Pancreas (tissue), 10 donors: ENCODE measurements around the gene MAML1. TPM values are rescaled to one million over a fixed set of nuclear protein-coding genes. Genes with fewer than 3 reads are reported as not detected.
A peak's percentile ranks its signal among the peaks of the same experiment; 100 is the strongest.

ENCODE experiments used
- ATAC-seq, 4 donors: fragments of 200-7000 bp; cut with Tn5 transposase; one replicate each; pipeline versions ENCODE4 v1.8.0 to v1.9.1; 2020; ENCODE audit warnings: mild to moderate bottlenecking in 4 of 4, moderate library complexity in 4 of 4
- DNase-seq, 6 donors: peaks; one replicate each; pipeline ENCODE4 v3.0.0-alpha.2; 2020
- FAIRE-seq: peaks from 2 replicates; lab custom pipeline; 2012; peaks lifted over from hg19 to GRCh38; lab: Jason Lieb, UNC
- H3K27ac ChIP-seq, 4 donors: fragments of 200-600 bp; sonication (generic); 1 replicate in 3 of 4; 2 replicates in 1 of 4; pipeline versions ENCODE4 v1.5.0 to v1.8.0; 2020
- H3K27me3 ChIP-seq, 4 donors: fragments of 200-600 bp; one replicate each; pipeline ENCODE4 v1.8.0; 2021
- H3K36me3 ChIP-seq, 3 donors: fragments of 200-600 bp; sonication (generic) in 1 of 3; one replicate each; pipeline versions ENCODE4 v1.5.0 to v1.8.0; 2020 to 2021
- H3K4me1 ChIP-seq, 3 donors: fragments of 200-600 bp; one replicate each; pipeline ENCODE4 v1.8.0; 2021
- H3K4me3 ChIP-seq, 4 donors: fragments of 200-600 bp; sonication (generic) in 2 of 4; one replicate each; pipeline versions ENCODE4 v1.5.0 to v1.8.0; 2020 to 2021
- H3K9me3 ChIP-seq, 4 donors: fragments of 200-600 bp; one replicate each; pipeline ENCODE4 v1.8.0; 2021
- WGBS, 2 donors: extraction: QIAGEN DNeasy Blood & Tissue Kit; methylation state at CpG; one replicate each; pipeline ENCODE4 v1.1.7; 2013; 5-methylcytosine and 5-hydroxymethylcytosine counted together
- intact Hi-C, 3 donors: fragments of 100-400 bp; cut with DNase I; formaldehyde crosslinking; loops; one replicate each; pipeline versions ENCODE4 v1.11.1 to v1.14.2; 2022
- polyA plus RNA-seq, 2 donors: library from polyadenylated mRNA; stranded (reverse); fragments of 200-250 nt; gene quantifications; one replicate each; pipeline ENCODE4 v1.2.3, GENCODE V29; 2013
- total RNA-seq, 6 donors: library from RNA; stranded (reverse); fragmentation: NEBNext Ultra II Directional in 4 of 6; extraction: Animal tissue kit (Norgen Biotek cat#: 25700) in 4 of 6; gene quantifications; one replicate each; pipeline versions ENCODE4 v1.2.1 to v1.2.4, GENCODE V29; 2021 to 2023
- TF ChIP-seq, protein P1 (sequence below), 4 donors: fragments of 200-600 bp; sonication (generic) in 3 of 4; IDR thresholded peaks; one replicate each; pipeline versions ENCODE4 v1.5.0 to v1.8.0; 2021; ENCODE audit warnings: antibody characterized with exemption in 4 of 4
- donor health status: healthy with polysubstance abuse.
- donor health status: DM: no; HTN: no; CAD: no; lungs with moderate emphysema.
- donor health status: DM: no; HTN: no; CAD: no.
- donor health status: control.
- donor health status: control.
- donor health status: Bipolar disorder and iron deficiency.
- donor health status: DM: yes; HTN: yes; CAD: no.
- donor health status: DM: no; HTN: no; CAD: no.
- donor health status: DM: no; HTN: no; CAD: no.
- donor health status: DM: yes; HTN: yes; CAD: no.

MAML1 gene
- total and polyA plus RNA-seq, 8 donors, result 7.1 to 18.0 (median 11.2) TPM

DNA sequence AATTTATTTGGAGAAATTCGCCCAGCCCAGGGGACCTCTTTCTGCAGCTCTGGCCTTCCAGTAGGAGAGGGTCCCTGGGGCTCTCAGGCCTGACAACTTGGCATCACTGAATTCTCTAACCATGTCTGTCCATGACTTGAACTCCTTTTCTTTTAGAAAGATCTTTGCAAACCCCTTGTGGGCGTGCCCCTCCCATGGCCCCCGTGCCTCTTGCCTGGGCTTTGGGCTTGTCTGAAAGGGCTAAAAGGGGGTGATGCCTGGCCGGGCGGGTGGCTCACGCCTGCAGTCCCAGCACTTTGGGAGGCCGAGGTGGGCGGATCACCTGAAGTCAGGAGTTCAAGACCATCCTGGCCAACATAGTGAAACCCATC, 84.8 kb downstream of the MAML1 start:
- H3K4me3 ChIP-seq, result peak overlapping the region in 3 of 4 donors; percentile 21 to 50 (median 47)
- no peaks in the 10 kb centered on the region for H3K9me3 ChIP-seq
- DNase-seq, result peak in 2 of 6 donors; percentile 30 to 64
- ATAC-seq, result no peak
- WGBS, 2 donors, result 83 to 88% methylated on average over 8 of the region's 8 CpGs
- H3K27ac ChIP-seq, result peak overlapping the region in 3 of 4 donors; percentile 98 to 100 (median 100)
- no peak for FAIRE-seq
- peaks cover 24 to 28% (median 24%) of the 10 kb centered on the region in 3 donors for H3K4me1 ChIP-seq
- H3K36me3 ChIP-seq, result no peaks in the 10 kb centered on the region
- intact Hi-C loops, result no loop called here
- TF ChIP-seq, protein P1, sequence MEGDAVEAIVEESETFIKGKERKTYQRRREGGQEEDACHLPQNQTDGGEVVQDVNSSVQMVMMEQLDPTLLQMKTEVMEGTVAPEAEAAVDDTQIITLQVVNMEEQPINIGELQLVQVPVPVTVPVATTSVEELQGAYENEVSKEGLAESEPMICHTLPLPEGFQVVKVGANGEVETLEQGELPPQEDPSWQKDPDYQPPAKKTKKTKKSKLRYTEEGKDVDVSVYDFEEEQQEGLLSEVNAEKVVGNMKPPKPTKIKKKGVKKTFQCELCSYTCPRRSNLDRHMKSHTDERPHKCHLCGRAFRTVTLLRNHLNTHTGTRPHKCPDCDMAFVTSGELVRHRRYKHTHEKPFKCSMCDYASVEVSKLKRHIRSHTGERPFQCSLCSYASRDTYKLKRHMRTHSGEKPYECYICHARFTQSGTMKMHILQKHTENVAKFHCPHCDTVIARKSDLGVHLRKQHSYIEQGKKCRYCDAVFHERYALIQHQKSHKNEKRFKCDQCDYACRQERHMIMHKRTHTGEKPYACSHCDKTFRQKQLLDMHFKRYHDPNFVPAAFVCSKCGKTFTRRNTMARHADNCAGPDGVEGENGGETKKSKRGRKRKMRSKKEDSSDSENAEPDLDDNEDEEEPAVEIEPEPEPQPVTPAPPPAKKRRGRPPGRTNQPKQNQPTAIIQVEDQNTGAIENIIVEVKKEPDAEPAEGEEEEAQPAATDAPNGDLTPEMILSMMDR (IDR thresholded peaks at IDR 0.05), result no peak
- H3K27me3 ChIP-seq, result no peaks in the 10 kb centered on the region

DNA sequence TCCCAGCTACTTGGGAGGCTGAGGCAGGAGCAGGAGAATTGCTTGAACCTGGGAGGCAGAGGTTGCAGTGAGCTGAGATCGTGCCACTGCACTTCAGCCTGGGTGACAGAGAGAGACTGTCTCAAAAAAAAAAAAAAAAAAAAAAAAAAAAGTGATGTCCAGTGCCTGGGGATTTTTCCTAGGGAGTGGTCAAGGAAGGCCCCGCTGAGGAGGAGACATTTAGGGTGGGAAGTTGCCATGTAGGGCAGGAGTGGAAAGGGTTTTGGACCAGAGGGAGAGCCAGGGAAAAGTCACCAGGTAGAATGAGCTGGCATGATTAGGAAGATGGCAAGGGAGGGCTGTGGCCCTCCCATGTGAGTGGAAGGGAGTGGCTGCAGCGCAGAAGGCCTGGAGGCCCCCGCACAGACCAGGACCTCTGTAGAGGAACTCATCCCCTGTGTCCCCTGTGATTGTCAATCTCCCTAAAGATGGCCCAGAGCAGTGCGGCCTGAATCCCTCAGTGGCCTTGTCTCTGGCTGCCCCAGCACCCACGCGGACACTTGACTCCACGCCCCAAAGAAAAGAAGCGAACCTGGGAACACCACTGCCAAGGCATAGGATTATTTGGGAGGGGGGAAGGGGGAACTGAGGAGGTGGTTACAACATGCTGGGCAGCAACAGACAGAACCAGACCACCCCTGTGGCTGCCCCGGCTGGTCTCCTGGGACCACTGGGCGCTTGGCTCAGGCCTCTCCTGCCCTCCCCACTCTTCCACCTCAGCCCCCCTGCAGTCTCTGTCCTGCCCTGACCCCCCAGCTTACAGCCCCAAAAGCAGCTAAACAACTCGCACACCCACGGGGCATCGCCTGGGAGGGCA, 85.5 kb downstream of the MAML1 start:
- FAIRE-seq (no peak), ATAC-seq (no peak), DNase-seq (peak in 3 of 6 donors; percentile 41 to 74 (median 47))
- H3K27me3 ChIP-seq, result no peaks in the 10 kb centered on the region
- intact Hi-C loops, result no loop called here
- TF ChIP-seq, protein P1 (IDR thresholded peaks at IDR 0.05), result no peak
- no peaks in the 10 kb centered on the region for H3K36me3 ChIP-seq
- 63 to 64% methylated on average over 13 to 14 of the region's 14 CpGs for WGBS, 2 donors
- peak overlapping the region in 2 of 4 donors; percentile 85 to 100 for H3K4me3 ChIP-seq
- H3K27ac ChIP-seq, result peak overlapping the region; percentile 98 to 100 (median 100)
- no peaks in the 10 kb centered on the region for H3K9me3 ChIP-seq
- peaks cover 24 to 34% (median 30%) of the 10 kb centered on the region in 3 donors for H3K4me1 ChIP-seq

DNA sequence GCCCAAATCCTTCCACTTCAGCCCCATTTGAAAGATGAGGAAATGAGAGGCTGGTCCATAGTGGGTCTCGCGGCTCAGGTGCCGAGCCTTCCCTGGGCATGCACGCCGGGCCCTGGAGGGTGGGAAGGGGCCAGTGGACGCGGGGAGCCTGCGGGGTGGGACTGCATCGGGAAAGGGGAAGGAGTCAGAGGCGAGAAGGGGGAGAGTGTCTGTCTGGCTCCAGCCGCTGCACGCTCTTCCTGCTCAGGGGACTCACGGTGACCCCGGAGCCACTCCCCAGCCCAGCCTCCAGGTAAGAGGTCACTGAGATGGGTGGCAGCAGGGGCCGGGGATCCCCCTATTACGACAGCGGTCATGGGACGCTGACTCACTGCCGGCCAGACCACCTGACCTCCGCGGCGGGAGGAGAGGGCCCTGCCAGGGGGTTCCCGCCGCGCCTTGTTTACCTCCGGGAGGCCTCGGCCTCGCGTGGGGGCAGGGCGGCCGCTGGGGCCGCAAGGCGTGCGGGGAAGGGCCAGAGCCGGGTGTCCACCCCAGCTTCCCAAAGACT, 86.2 kb downstream of the MAML1 start:
- WGBS, 2 donors, result 0 to 1% methylated on average over 31 to 35 of the region's 35 CpGs
- Histone ChIP-seq H3K36me3 (peaks cover 0 to 5% (median 3%) of the 10 kb centered on the region in 3 donors), H3K27me3 (no peaks in the 10 kb centered on the region), H3K4me3 (peak overlapping the region in 2 of 4 donors; percentile 85 to 100), H3K27ac (peak overlapping the region; percentile 98 to 100 (median 100)), H3K9me3 (no peaks in the 10 kb centered on the region), H3K4me1 (peaks cover 29 to 40% (median 33%) of the 10 kb centered on the region in 3 donors)
- DNase-seq, result peak; percentile 95 to 98 (median 98)
- intact Hi-C loops, result no loop called here
- ATAC-seq, result peak; percentile 68 to 81 (median 76)
- TF ChIP-seq, protein P1 (IDR thresholded peaks at IDR 0.05), result no peak
- no peak for FAIRE-seq

DNA sequence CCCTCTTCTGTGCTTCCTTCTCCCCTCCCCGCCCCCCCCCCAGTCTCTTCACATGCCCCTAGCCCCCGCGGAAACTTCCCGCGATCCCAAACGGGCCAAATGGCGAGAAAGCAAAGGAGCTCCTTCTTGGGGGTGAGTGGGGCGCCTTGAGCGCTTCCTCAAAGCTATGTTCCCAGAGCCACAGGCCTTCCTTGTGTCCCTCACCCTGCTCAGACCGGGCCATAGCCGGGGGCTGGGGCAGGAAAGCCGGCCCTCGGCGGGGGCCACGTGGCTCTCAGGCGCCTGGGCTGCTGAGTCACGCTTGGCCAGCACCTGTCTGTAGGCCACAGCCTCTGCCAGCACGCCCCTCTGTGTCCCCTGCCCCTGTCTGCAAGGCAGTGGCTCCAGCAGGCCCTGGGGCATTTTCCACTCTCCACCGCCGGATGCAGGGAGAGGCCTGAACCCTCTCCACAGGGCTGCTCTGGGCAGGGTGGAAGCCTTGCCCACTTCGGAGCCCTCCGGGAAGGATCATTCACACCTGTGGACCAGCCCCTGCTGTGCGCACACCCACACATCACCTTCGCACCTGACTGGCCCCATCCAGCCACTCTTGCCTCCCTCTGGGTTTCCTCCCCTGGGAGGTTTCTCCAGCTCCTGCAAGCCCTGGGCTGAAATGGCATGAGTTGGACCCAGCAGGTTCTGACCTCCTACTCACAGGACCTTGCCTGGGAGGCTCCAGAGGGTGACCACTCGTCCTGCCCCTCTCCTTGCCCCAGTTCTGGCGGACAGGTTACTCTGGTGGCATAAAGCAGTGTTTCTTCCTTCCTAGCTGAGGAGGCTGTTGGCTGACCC, 86.9 kb downstream of the MAML1 start:
- intact Hi-C loops, result no loop called here
- TF ChIP-seq, protein P1 (IDR thresholded peaks at IDR 0.05), result no peak
- DNase-seq, result peak; percentile 71 to 89 (median 82)
- ATAC-seq, result peak; percentile 36 to 57 (median 45)
- 25 to 26% methylated on average over 25 of the region's 26 CpGs for WGBS, 2 donors
- Histone ChIP-seq H3K36me3 (peaks cover 0 to 12% (median 10%) of the 10 kb centered on the region in 3 donors), H3K27ac (peak overlapping the region; percentile 98 to 100 (median 100)), H3K4me3 (peak overlapping the region in 2 of 4 donors; percentile 85 to 100), H3K4me1 (peaks cover 36 to 46% (median 39%) of the 10 kb centered on the region in 3 donors), H3K27me3 (no peaks in the 10 kb centered on the region), H3K9me3 (no peaks in the 10 kb centered on the region)
- FAIRE-seq, result no peak
